MV-4-11 (cell line): Measurements from ENCODE around the gene ETFDH.

Experiments used
- DNase-seq: peaks from one replicate; lab custom pipeline; 2025; lab: John Stamatoyannopoulos, UW

The ETFDH gene

GRCh38 chr4:158671915-158672806 lies at the start of gene ETFDH:
Gene ETFDH (plus strand): TSS chr4:158672296. CDS start chr4:158672457, 161 bp downstream.
- DNase-seq = peak; percentile 100

GRCh38 chr4:158624889-158625478 lies 47.1 kb upstream of the ETFDH start:
- DNase-seq = peak; percentile 51

- DNase-seq = no peak
These were observed 46.6 kb upstream of the ETFDH start for GRCh38 chr4:158625544-158625943.

- no peak for DNase-seq
These were observed 41.2 kb upstream of the ETFDH start for GRCh38 chr4:158630893-158631292.

- DNase-seq = no peak
These were observed 35.5 kb upstream of the ETFDH start for GRCh38 chr4:158636619-158637018.

- DNase-seq = no peak
These were observed 27.7 kb upstream of the ETFDH start for GRCh38 chr4:158644356-158644755.

- no peak for DNase-seq
These were observed 27.3 kb upstream of the ETFDH start for GRCh38 chr4:158644760-158645159.

- DNase-seq = no peak
These were observed 22.9 kb upstream of the ETFDH start for GRCh38 chr4:158649111-158649680.

GRCh38 chr4:158652920-158653319 lies 19.2 kb upstream of the ETFDH start:
- no peak for DNase-seq

GRCh38 chr4:158656439-158656838 lies 15.7 kb upstream of the ETFDH start:
- no peak for DNase-seq

GRCh38 chr4:158657291-158657690 lies 14.8 kb upstream of the ETFDH start:
- no peak for DNase-seq

- DNase-seq = peak; percentile 49
These were observed 8.8 kb upstream of the ETFDH start for GRCh38 chr4:158663255-158663654.

GRCh38 chr4:158663707-158664625 lies 8.1 kb upstream of the ETFDH start:
- DNase-seq = peak; percentile 88

GRCh38 chr4:158664806-158665205 lies 7.3 kb upstream of the ETFDH start:
- DNase-seq = no peak

GRCh38 chr4:158666892-158667291 lies 5.2 kb upstream of the ETFDH start:
- no peak for DNase-seq

- peak; percentile 44 for DNase-seq
These were observed 4.4 kb upstream of the ETFDH start for GRCh38 chr4:158667651-158668198.

GRCh38 chr4:158669310-158669709 lies 2.8 kb upstream of the ETFDH start:
- DNase-seq = no peak

- DNase-seq = peak; percentile 44
These were observed 976 bp upstream of the ETFDH start for GRCh38 chr4:158670975-158671664.

- no peak for DNase-seq
These were observed 506 bp upstream of the ETFDH start, which contains the start of gene C4orf46 for GRCh38 chr4:158671665-158671914. Gene C4orf46 (minus strand): TSS chr4:158671887. CDS start chr4:158671801, 86 bp downstream.

- no peak for DNase-seq
These were observed 1.5 kb downstream of the ETFDH start for GRCh38 chr4:158673633-158674032.

GRCh38 chr4:158676076-158676475 lies 4.0 kb downstream of the ETFDH start:
- DNase-seq = no peak
